Measurements from ENCODE around the gene RHOBTB3.

RHOBTB3 gene

GRCh38 chr5:95838001-95838520, 106.9 kb downstream of the RHOBTB3 start:
- H4K20me1 ChIP-seq = no peaks in the 10 kb centered on the region
- TF ChIP-seq Cebpa-rat (IDR thresholded peaks at IDR 0.05) = no peak
- H3K4me3 ChIP-seq = no peak overlapping the region
- no peaks in the 10 kb centered on the region for H3K27me3 ChIP-seq
- no peak overlapping the region for H3K27ac ChIP-seq
- no peak overlapping the region for H3K4me2 ChIP-seq
- no peaks in the 10 kb centered on the region for H3K36me3 ChIP-seq
- H3K9ac ChIP-seq = no peak overlapping the region
- H3K9me3 ChIP-seq = no peaks in the 10 kb centered on the region
- H3K4me1 ChIP-seq = peaks cover 40% of the 10 kb centered on the region

GRCh38 chr5:95838556-95838955, 107.4 kb downstream of the RHOBTB3 start:
- H3K4me2 ChIP-seq = no peak overlapping the region
- H3K27ac ChIP-seq = no peak overlapping the region
- no peak overlapping the region for H3K4me3 ChIP-seq
- H3K27me3 ChIP-seq = no peaks in the 10 kb centered on the region
- H3K9ac ChIP-seq = no peak overlapping the region
- peaks cover 42% of the 10 kb centered on the region for H3K4me1 ChIP-seq
- TF ChIP-seq Cebpa-rat (IDR thresholded peaks at IDR 0.05) = no peak
- H3K36me3 ChIP-seq = no peaks in the 10 kb centered on the region
- no peaks in the 10 kb centered on the region for H3K9me3 ChIP-seq
- H4K20me1 ChIP-seq = no peaks in the 10 kb centered on the region

- no peaks in the 10 kb centered on the region for H4K20me1 ChIP-seq
- H3K27ac ChIP-seq = no peak overlapping the region
- H3K4me2 ChIP-seq = no peak overlapping the region
- TF ChIP-seq Cebpa-rat (IDR thresholded peaks at IDR 0.05) = no peak
- H3K4me1 ChIP-seq = peaks cover 35% of the 10 kb centered on the region
- H3K27me3 ChIP-seq = no peaks in the 10 kb centered on the region
- no peaks in the 10 kb centered on the region for H3K36me3 ChIP-seq
- H3K9me3 ChIP-seq = no peaks in the 10 kb centered on the region
- H3K4me3 ChIP-seq = no peak overlapping the region
- H3K9ac ChIP-seq = no peak overlapping the region
These were observed 108.5 kb downstream of the RHOBTB3 start for GRCh38 chr5:95839658-95840057.

GRCh38 chr5:95840956-95841705, 110.0 kb downstream of the RHOBTB3 start:
- Histone ChIP-seq H3K9me3 (no peaks in the 10 kb centered on the region), H3K36me3 (no peaks in the 10 kb centered on the region), H3K4me3 (no peak overlapping the region), H3K4me2 (no peak overlapping the region), H3K4me1 (peaks cover 23% of the 10 kb centered on the region), H3K9ac (no peak overlapping the region), H3K27ac (no peak overlapping the region), H3K27me3 (no peaks in the 10 kb centered on the region), H4K20me1 (no peaks in the 10 kb centered on the region)
- no peak for TF ChIP-seq Cebpa-rat (IDR thresholded peaks at IDR 0.05)

- Histone ChIP-seq H3K4me2 (peak overlapping the region; percentile 53), H3K9ac (no peak overlapping the region), H3K27me3 (no peaks in the 10 kb centered on the region), H3K4me3 (no peak overlapping the region), H3K27ac (no peak overlapping the region; the same call in 1 of the 2 replicates), H4K20me1 (no peaks in the 10 kb centered on the region), H3K4me1 (peaks cover 17% of the 10 kb centered on the region), H3K36me3 (no peaks in the 10 kb centered on the region), H3K9me3 (no peaks in the 10 kb centered on the region)
- 0 out of 2 replicates have a peak, but pooled peaks have one; percentile 22 for TF ChIP-seq Cebpa-rat (IDR thresholded peaks at IDR 0.05)
These were observed 111.0 kb downstream of the RHOBTB3 start for GRCh38 chr5:95841914-95842812.

- no peaks in the 10 kb centered on the region for H3K9me3 ChIP-seq
- no peaks in the 10 kb centered on the region for H4K20me1 ChIP-seq
- no peaks in the 10 kb centered on the region for H3K27me3 ChIP-seq
- H3K4me3 ChIP-seq = no peak overlapping the region
- no peak overlapping the region for H3K9ac ChIP-seq
- H3K4me1 ChIP-seq = peaks cover 17% of the 10 kb centered on the region
- peak overlapping the region; percentile 53 for H3K4me2 ChIP-seq
- TF ChIP-seq Cebpa-rat (IDR thresholded peaks at IDR 0.05) = no peak
- no peaks in the 10 kb centered on the region for H3K36me3 ChIP-seq
- peak overlapping the region; percentile 23; the same call in 1 of the 2 replicates for H3K27ac ChIP-seq
These were observed 111.9 kb downstream of the RHOBTB3 start for GRCh38 chr5:95842854-95843544.

- H3K4me3 ChIP-seq = no peak overlapping the region
- H4K20me1 ChIP-seq = no peaks in the 10 kb centered on the region
- H3K27ac ChIP-seq = 0 out of 2 replicates have a peak overlapping the region, but pooled peaks have one; percentile 23
- TF ChIP-seq Cebpa-rat (IDR thresholded peaks at IDR 0.05) = no peak
- H3K9ac ChIP-seq = no peak overlapping the region
- H3K27me3 ChIP-seq = no peaks in the 10 kb centered on the region
- H3K4me2 ChIP-seq = 0 out of 2 replicates have a peak overlapping the region, but pooled peaks have one; percentile 53
- no peaks in the 10 kb centered on the region for H3K36me3 ChIP-seq
- H3K4me1 ChIP-seq = peaks cover 17% of the 10 kb centered on the region
- no peaks in the 10 kb centered on the region for H3K9me3 ChIP-seq
These were observed 112.6 kb downstream of the RHOBTB3 start for GRCh38 chr5:95843733-95844223.

GRCh38 chr5:95845391-95845790, 114.3 kb downstream of the RHOBTB3 start:
- H3K4me1 ChIP-seq = peaks cover 17% of the 10 kb centered on the region
- no peaks in the 10 kb centered on the region for H4K20me1 ChIP-seq

More at GRCh38 chr5:95845391-95845790, 114.3 kb downstream of the RHOBTB3 start:
- Histone ChIP-seq H3K36me3 (no peaks in the 10 kb centered on the region), H3K9me3 (no peaks in the 10 kb centered on the region), H3K9ac (no peak overlapping the region), H3K4me2 (no peak overlapping the region), H3K4me3 (no peak overlapping the region), H3K27me3 (no peaks in the 10 kb centered on the region), H3K27ac (no peak overlapping the region)
- no peak for TF ChIP-seq Cebpa-rat (IDR thresholded peaks at IDR 0.05)
